BLaER1 treated with 17β-estradiol and CSF1 and Interleukin-3, amounts not matched to agents 10 nM and 100 nM (cell line): ENCODE measurements around the gene LRRC8B.
A peak's percentile ranks its signal among the peaks of the same experiment; 100 is the strongest.

Experiments used
- H3K27ac ChIP-seq, 11 experiments: shearing (Covaris generic); formaldehyde crosslinking; 2 replicates each; pipeline ENCODE4 v1.8.1; 2022
- H3K27me3 ChIP-seq, 11 experiments: shearing (Covaris generic); formaldehyde crosslinking; 2 replicates each; pipeline ENCODE4 v1.8.1; 2022
- H3K36me3 ChIP-seq, 11 experiments: shearing (Covaris generic); formaldehyde crosslinking; 2 replicates each; pipeline ENCODE4 v1.8.1; 2022
- H3K4me1 ChIP-seq, 10 experiments: shearing (Covaris generic); formaldehyde crosslinking; 2 replicates each; pipeline ENCODE4 v1.8.1; 2022
- H3K4me2 ChIP-seq, 11 experiments: shearing (Covaris generic); formaldehyde crosslinking; 2 replicates each; pipeline ENCODE4 v1.8.1; 2022
- H3K4me3 ChIP-seq, 10 experiments: shearing (Covaris generic); formaldehyde crosslinking; 2 replicates each; pipeline ENCODE4 v1.8.1; 2022
- H3K9ac ChIP-seq, 11 experiments: shearing (Covaris generic); formaldehyde crosslinking; 2 replicates each; pipeline ENCODE4 v1.8.1; 2022
- H3K9me3 ChIP-seq, 11 experiments: shearing (Covaris generic); formaldehyde crosslinking; replicated peaks in 1 of 11; 2 replicates each; pipeline ENCODE4 v1.8.1; 2022
- H4K20me1 ChIP-seq, 11 experiments: shearing (Covaris generic); formaldehyde crosslinking; 2 replicates each; pipeline ENCODE4 v1.8.1; 2022
- Cebpa-rat ChIP-seq, 11 experiments: shearing (Covaris generic); IDR thresholded peaks; 2 replicates each; pipeline ENCODE4 v1.8.1; 2022

LRRC8B gene

GRCh38 chr1:89524369-89525168 is at the start of gene LRRC8B:
Gene LRRC8B (plus strand): TSS chr1:89524829. CDS start chr1:89582651, 57,822 bp downstream.
- Histone ChIP-seq H3K36me3 (peaks cover 0 to 24% (median 16%) of the 10 kb centered on the region in 11 experiments; a peak in 16 of 22 replicates), H3K27me3 (no peaks in the 10 kb centered on the region), H3K4me2 (peak within 1 kb of the TSS; percentile 76 to 94 (median 90)), H3K9ac (peak within 1 kb of the TSS; percentile 89 to 96 (median 92)), H4K20me1 (peaks cover 0 to 34% (median 29%) of the 10 kb centered on the region in 11 experiments; a peak in 11 of 22 replicates), H3K27ac (peak within 1 kb of the TSS; percentile 85 to 96 (median 93)), H3K4me3 (peak within 1 kb of the TSS; percentile 85 to 100 (median 94)), H3K4me1 (peaks cover 28 to 49% (median 45%) of the 10 kb centered on the region in 10 experiments), H3K9me3 (peaks cover 0 to 11% (median 0%) of the 10 kb centered on the region in 11 experiments; a peak in 5 of 22 replicates)
- TF ChIP-seq Cebpa-rat (IDR thresholded peaks at IDR 0.05): no peak

DNA sequence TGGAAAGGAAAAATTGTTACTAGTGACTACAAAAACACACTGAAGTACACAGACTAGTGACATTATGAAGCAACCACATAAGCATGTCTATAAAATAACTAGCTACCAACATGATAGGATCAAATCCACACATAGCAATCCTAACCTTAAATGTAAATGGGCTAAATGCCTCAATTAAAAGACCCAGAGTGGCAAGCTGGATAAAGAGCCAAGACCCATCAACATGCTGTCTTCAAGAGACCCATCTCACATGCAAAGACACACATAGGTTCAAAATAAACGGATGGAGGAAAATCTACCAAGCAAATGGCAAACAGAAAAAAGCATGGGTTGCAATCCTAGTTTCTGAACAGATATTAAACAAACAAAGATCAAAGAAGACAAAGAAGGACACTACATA is 49.4 kb upstream of the LRRC8B start:
- Histone ChIP-seq H3K36me3 (0 out of 22 replicates have a peak, but pooled peaks cover 0 to 5% (median 0%) of the 10 kb centered on the region in 11 experiments), H3K9me3 (peaks cover 43 to 60% (median 52%) of the 10 kb centered on the region in 11 experiments), H4K20me1 (no peaks in the 10 kb centered on the region), H3K4me3 (no peak overlapping the region), H3K27ac (no peak overlapping the region), H3K4me2 (no peak overlapping the region), H3K27me3 (peaks cover 0 to 3% (median 0%) of the 10 kb centered on the region in 11 experiments; a peak in 1 of 22 replicates), H3K4me1 (no peaks in the 10 kb centered on the region), H3K9ac (no peak overlapping the region)
- TF ChIP-seq Cebpa-rat (IDR thresholded peaks at IDR 0.05): no peak

GRCh38 chr1:89476072-89476471 is 48.6 kb upstream of the LRRC8B start:
- H3K36me3 ChIP-seq: 0 out of 22 replicates have a peak, but pooled peaks cover 0 to 5% (median 0%) of the 10 kb centered on the region in 11 experiments
- peaks cover 51 to 68% (median 60%) of the 10 kb centered on the region in 11 experiments for H3K9me3 ChIP-seq
- H3K4me1 ChIP-seq: no peaks in the 10 kb centered on the region
- peaks cover 0 to 3% (median 0%) of the 10 kb centered on the region in 11 experiments; a peak in 1 of 22 replicates for H3K27me3 ChIP-seq
- no peaks in the 10 kb centered on the region for H4K20me1 ChIP-seq
- no peak overlapping the region for H3K4me3 ChIP-seq
- no peak for TF ChIP-seq Cebpa-rat (IDR thresholded peaks at IDR 0.05)
- no peak overlapping the region for H3K27ac ChIP-seq
- H3K9ac ChIP-seq: no peak overlapping the region
- H3K4me2 ChIP-seq: no peak overlapping the region

DNA sequence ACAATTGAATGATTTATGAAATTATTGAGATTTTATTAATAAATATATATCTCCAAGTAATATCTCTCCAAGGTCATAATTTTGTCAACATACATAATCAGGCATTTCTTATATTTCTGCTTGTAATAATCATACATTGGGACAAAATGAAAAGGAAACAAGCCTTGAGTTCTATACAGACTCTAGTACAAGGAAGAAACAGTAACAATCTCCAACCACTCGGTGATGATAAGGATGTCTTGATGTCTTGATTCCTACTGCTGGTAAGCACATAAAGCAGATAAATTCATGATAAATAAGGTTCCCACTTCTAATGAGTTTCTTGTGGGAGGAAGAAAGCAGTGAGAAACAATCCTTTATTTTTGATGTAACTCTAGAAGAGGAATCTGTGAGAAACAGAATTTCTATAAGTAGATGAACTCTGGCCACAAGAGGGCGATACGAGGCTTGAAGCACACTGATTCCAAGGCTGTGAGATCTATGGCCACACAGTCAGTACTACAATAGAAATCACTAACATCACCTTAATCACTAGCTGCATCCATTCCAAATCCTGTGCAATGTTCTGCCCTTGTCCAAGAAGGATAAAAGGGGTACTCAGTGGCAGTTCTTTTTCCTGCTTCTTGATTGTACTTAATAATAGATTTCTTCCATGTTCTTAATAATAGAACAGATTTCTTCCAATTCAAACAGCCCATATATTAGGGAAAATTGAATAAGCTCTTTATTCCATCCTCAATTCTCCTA is 41.4 kb upstream of the LRRC8B start:
- Histone ChIP-seq H3K36me3 (no peaks in the 10 kb centered on the region), H3K9me3 (peaks cover 26 to 33% (median 31%) of the 10 kb centered on the region in 11 experiments), H4K20me1 (no peaks in the 10 kb centered on the region), H3K4me2 (no peak overlapping the region), H3K4me1 (peaks cover 5 to 11% (median 6%) of the 10 kb centered on the region in 10 experiments; a peak in 18 of 20 replicates), H3K4me3 (no peak overlapping the region), H3K27ac (no peak overlapping the region), H3K9ac (no peak overlapping the region), H3K27me3 (no peaks in the 10 kb centered on the region)
- TF ChIP-seq Cebpa-rat (IDR thresholded peaks at IDR 0.05): no peak

DNA sequence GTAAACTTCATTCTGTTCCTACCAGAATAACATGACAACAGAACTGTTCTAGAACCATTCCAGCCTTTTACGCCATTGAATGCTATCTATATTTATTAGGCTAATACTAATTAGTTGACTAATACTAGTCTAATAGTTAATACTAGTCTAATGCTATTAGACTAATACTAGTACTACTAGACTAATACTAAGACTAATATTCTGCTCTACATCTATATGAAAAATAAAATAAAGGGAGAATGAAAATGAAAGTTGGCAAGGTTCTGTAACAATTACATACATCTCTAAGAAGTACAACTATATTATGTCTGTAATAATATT is 40.9 kb upstream of the LRRC8B start:
- H3K9ac ChIP-seq: no peak overlapping the region
- H3K4me1 ChIP-seq: peaks cover 11 to 17% (median 11%) of the 10 kb centered on the region in 10 experiments
- H3K9me3 ChIP-seq: peaks cover 24 to 32% (median 30%) of the 10 kb centered on the region in 11 experiments
- no peak overlapping the region for H3K4me3 ChIP-seq
- no peaks in the 10 kb centered on the region for H4K20me1 ChIP-seq
- TF ChIP-seq Cebpa-rat (IDR thresholded peaks at IDR 0.05): no peak
- no peak overlapping the region for H3K4me2 ChIP-seq
- no peaks in the 10 kb centered on the region for H3K36me3 ChIP-seq
- no peak overlapping the region for H3K27ac ChIP-seq
- H3K27me3 ChIP-seq: no peaks in the 10 kb centered on the region

- Histone ChIP-seq H3K36me3 (no peaks in the 10 kb centered on the region), H3K9me3 (peaks cover 19 to 26% (median 25%) of the 10 kb centered on the region in 11 experiments), H3K27me3 (no peaks in the 10 kb centered on the region), H3K4me1 (peaks cover 17 to 23% (median 18%) of the 10 kb centered on the region in 10 experiments), H3K27ac (no peak overlapping the region), H3K4me3 (no peak overlapping the region), H3K4me2 (no peak overlapping the region), H4K20me1 (no peaks in the 10 kb centered on the region), H3K9ac (no peak overlapping the region)
- no peak for TF ChIP-seq Cebpa-rat (IDR thresholded peaks at IDR 0.05)
Measured at GRCh38 chr1:89484092-89485038, 40.3 kb upstream of the LRRC8B start.

DNA sequence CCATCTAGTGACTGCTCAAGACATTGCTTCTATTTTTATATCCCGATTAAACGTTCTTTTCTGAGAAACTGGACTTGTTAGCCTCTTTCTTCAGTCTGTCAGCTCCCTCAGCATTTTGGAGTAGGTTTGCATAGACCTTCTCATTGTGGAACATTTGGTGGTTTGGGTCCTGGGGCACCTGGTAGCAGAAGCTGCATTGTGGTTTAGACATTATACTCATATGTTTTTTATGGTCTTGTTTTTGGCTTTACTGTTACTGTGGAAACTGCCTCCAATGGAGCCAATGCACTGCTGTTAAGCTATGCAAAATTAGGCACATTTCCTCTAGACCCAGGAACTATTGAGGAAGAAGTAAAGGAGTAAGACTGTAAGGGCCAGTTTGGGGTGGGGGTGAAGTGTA is 36.7 kb upstream of the LRRC8B start:
- TF ChIP-seq Cebpa-rat (IDR thresholded peaks at IDR 0.05): no peak
- peak overlapping the region in 1 of 11 experiments; percentile 4; a peak in 1 of 22 replicates for H3K27ac ChIP-seq
- H3K9me3 ChIP-seq: peaks cover 12 to 29% (median 18%) of the 10 kb centered on the region in 11 experiments; a peak in 21 of 22 replicates

More for the DNA sequence above, 36.7 kb upstream of the LRRC8B start:
- Histone ChIP-seq H3K36me3 (no peaks in the 10 kb centered on the region), H3K4me3 (no peak overlapping the region), H3K27me3 (no peaks in the 10 kb centered on the region), H3K9ac (no peak overlapping the region), H3K4me2 (peak overlapping the region; percentile 62 to 87 (median 77); a peak in 19 of 22 replicates), H4K20me1 (no peaks in the 10 kb centered on the region), H3K4me1 (peaks cover 22 to 31% (median 25%) of the 10 kb centered on the region in 10 experiments)
